ENCODE data around the gene LMOD1.

- no peak for TF ChIP-seq MAX (IDR thresholded peaks at IDR 0.05; ENCODE audit: low read depth)
- TF ChIP-seq, protein P1, sequence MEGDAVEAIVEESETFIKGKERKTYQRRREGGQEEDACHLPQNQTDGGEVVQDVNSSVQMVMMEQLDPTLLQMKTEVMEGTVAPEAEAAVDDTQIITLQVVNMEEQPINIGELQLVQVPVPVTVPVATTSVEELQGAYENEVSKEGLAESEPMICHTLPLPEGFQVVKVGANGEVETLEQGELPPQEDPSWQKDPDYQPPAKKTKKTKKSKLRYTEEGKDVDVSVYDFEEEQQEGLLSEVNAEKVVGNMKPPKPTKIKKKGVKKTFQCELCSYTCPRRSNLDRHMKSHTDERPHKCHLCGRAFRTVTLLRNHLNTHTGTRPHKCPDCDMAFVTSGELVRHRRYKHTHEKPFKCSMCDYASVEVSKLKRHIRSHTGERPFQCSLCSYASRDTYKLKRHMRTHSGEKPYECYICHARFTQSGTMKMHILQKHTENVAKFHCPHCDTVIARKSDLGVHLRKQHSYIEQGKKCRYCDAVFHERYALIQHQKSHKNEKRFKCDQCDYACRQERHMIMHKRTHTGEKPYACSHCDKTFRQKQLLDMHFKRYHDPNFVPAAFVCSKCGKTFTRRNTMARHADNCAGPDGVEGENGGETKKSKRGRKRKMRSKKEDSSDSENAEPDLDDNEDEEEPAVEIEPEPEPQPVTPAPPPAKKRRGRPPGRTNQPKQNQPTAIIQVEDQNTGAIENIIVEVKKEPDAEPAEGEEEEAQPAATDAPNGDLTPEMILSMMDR (IDR thresholded peaks at IDR 0.05): no peak
- no peak for TF ChIP-seq EZH2phosphoT487 (IDR thresholded peaks at IDR 0.05; ENCODE audit: borderline replicate concordance, low read depth)
- TF ChIP-seq GABPA (IDR thresholded peaks at IDR 0.05; ENCODE audit: low read depth): no peak
- TF ChIP-seq FOXJ3 (CRISPR knock-in tag; IDR thresholded peaks at IDR 0.05): no peak
- TF ChIP-seq RAD21 (IDR thresholded peaks at IDR 0.05; ENCODE audit: low read length): no peak
- TF ChIP-seq MXI1 (IDR thresholded peaks at IDR 0.05; ENCODE audit: low read depth, low read length): no peak
Measured at GRCh38 chr1:201964261-201964660, 17.9 kb upstream of the LMOD1 start.
